ENCODE measurements around the gene QSER1.

Gene QSER1

GRCh38 chr11:32890843-32891656, 1.6 kb upstream of the QSER1 start:
- no peak for DNase-seq (ENCODE audit: low spot score)

DNA sequence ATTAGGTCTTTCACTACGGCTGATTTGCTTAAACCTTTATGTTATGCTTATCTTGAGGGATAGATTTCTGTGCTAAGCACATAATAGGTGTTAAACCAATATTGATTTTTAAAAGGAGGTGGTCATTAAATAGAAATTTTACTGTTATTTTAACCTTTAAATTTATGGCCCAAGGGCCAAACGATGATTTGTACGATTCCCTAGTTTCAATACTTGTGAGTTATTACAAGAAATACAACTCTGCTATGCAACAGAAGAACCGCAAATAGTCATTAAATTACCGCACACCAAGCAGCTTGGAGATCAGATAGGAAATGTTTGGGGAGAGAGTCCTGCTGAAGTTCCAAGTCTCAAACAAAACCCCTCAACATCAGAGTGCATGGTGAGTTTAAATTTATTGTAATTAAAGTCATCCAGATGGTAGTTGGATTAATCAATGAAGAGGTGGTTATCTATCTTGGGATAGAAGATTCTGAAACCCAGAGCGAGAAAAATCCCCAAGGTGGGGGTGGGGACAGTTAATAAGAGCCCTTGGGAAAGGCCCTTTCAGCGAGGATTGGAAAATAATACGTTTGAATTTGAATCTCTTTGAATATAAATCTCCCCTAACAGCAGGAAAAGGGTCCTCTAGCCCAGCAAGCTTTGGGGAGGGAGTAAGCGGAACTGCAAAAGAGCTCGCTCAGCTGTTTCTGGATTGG, 805 bp upstream of the QSER1 start:
- peak; percentile 9 for DNase-seq (ENCODE audit: low spot score)

GRCh38 chr11:32893093-32893342, 407 bp downstream of the QSER1 start:
- DNase-seq (ENCODE audit: low spot score): no peak

DNA sequence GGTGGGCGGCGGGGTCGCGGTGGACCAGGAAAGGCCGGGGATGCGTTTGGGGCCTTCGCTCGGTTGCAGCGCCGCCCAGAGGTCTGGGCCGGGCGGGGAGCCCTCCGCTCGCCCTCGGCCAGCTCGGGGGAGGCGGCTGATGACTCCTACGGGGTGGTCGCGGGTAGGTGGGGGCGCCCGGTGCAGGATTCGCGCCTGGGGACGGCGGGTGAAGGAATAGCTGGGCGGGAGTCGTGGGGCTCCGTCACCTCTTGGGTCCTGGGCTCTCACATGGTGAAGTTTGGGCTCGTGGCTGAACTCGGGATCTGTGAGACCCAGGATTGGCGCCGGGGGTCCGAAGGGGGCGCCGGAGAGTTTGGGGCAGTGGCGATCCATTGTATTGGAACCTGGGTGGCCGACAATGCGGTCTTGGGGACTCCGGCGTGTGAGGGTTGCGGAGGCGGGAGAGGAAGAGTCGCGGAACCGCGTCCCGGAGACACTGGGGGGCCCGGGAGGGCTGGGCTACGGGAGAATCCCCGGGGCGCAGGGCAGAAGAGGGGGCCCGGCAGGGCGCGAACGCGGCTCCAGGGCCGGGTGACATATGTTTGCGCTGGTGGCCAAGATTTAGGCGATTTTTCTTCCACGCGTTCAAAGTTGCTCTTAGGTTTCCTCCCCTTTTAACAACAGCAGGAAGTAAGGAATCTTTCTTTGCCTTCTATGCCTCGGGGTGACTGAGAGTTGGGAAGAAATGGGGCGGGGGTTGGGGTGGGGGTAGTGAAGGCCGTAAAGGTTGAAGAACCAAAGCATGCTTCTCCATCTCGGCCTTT, 935 bp downstream of the QSER1 start:
- DNase-seq (ENCODE audit: low spot score): peak; percentile 52

DNA sequence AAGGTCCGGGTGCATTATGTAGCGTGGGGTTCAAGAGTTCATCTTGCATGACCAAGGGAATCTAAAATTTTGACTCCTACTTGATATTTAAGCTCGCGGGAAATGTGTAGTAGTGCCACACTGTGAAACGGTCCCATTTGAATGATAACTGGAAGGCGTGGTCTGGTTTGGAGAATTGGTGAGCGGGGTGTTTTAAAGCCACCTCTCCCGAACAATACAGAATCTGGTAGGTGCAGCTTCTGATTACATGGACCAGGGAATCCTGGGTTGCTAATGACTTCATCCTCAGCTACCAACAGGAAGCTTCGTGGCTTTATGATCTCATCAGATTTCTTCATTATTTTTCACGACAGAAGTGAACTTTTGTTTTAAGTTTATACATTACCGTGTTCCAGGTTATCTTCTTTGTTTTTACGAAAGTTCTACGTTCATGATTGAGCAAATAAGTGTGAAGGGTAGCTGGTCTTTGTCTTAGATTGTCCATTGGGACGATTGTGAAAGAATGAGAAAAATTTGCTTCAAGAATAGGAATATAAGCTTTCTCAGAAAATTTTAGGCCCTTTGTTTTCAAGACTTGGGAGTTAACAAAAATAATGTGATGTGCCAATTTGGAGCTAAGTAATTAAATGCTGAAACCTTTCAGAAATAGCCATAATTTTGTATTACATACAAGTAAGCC, 1.7 kb downstream of the QSER1 start:
- DNase-seq (ENCODE audit: low spot score): peak; percentile 88

DNA sequence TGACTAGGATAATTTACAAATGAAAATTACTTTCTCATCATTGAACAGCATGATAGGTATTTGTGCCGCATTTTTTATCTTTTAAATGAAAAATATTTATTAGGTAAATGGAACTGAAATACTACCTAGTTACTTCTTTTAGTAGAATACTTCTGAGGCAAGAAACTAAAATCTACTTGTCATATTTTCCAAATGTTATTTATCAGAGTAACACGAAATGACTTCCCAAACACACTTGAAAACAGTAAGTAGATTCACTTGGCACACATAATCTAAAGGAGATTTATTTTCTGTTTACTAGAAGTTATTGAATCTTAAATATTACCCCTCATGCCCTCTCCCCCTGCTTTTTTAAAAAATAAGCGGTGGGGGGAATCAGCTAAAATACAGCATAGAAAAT, 2.3 kb downstream of the QSER1 start:
- no peak for DNase-seq (ENCODE audit: low spot score)

GRCh38 chr11:32895471-32895870, 2.9 kb downstream of the QSER1 start:
- peak; percentile 18 for DNase-seq (ENCODE audit: low spot score)

GRCh38 chr11:32897103-32897502, 4.5 kb downstream of the QSER1 start:
- DNase-seq (ENCODE audit: low spot score): no peak

DNA sequence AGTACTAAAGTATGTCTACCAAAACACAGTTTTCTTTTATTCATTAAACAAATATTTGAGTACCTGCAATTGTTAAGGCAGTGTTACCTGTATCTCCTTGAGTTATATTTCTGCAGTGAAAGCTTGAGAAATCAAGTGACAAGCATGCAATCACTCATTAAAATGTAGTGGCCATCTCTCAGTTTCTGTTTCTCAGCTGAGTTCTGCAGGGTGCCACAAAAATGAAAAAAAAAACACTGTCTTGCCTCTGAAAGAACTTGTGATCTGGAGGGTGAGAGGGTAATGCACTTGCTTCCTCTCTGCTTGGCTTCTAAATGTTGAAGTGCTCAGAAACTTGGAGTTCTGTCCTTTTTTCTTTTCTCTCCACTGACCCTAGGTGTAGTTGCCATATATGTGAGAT, 6.8 kb downstream of the QSER1 start:
- DNase-seq (ENCODE audit: low spot score): no peak

- no peak for DNase-seq (ENCODE audit: low spot score)
Observed at GRCh38 chr11:32902089-32902665, 9.6 kb downstream of the QSER1 start.

DNA sequence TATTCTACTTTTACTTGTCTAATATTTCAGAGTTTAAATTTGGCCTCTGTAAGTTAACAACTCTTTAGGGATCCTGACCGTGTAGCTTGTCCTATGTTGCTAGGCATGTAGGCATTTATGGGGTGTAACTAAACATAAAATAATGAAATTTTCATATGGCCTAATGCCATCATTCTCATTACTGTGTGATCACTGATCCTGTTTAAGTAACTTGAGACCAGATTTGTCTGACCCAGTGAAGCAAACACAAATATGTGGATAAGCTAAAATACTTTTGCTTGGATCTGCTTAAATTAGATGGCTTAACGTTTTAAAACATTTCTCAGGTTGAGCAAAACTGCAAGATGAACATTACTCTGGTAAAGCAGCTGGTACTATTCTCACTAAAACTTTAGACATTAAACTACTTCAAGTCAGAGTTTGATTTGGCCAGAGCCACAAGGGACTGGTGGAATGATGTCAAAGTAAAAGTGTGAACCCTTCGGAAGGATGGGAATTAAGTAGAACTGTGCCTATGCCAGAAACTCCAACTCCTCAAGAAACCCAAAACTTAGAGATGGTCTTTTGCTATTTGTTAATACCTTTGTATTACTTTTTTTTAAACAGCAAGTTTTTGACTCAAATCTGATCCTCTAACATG, 12.5 kb downstream of the QSER1 start:
- DNase-seq (ENCODE audit: low spot score): peak; percentile 6

DNA sequence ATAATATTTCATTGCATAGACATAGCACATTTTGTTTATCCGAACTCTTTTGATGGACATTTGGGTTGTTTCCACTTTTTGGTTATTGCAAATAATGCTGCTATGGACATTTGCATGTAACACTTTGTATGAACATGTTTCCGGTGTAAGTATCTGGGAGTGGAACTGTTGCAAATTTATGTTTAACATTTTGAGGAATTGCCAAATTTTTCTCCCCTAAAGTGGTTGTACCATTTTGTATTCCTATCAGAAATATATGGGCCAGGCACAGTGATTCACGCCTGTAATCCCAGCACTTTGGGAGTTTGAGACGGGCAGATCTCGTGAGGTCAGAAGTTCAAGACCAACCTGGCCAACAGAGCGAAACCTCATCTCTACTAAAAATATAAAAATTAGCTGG, 16.0 kb downstream of the QSER1 start:
- no peak for DNase-seq (ENCODE audit: low spot score)

DNA sequence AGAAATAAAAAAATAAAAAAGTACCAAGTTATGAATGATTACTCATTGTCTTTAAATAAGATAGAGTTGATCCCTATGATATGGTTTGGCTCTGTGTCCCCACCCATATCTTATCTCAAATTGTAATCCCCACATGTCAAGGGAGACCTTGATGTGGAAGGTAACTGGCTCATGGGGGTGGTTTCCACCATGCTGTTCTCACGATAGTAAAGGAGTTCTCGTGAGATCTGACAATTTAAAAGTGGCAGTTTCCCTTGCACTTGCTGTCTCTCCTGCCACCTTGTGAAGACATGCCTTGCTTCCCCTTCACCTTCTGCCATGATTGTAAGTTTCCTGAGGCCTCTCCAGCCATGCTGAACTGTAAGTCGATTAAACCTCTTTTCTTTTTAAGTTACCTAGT, 18.8 kb downstream of the QSER1 start:
- no peak for DNase-seq (ENCODE audit: low spot score)

- no peak for DNase-seq (ENCODE audit: low spot score)
Observed at GRCh38 chr11:32913445-32913844, 20.8 kb downstream of the QSER1 start.

- no peak for DNase-seq (ENCODE audit: low spot score)
Observed at GRCh38 chr11:32916361-32916760, 23.8 kb downstream of the QSER1 start.

DNA sequence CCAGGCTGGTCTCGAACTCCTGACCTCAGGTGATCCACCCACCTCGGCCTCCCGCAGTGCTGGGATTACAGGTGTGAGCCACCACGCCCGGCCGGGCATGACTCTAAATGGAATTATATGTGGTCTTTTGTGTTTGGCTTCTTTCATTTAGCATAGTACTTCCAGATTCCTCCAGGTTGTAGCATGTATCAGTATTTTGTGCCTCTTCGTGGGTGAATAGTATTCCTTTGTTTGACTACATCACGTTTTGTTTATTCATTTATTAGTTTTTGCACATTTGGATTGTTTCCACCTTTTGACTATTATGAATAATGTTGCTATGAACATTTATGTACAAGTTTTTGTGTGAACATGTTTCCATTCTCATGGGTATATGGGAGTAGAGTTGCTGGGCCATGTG, 24.4 kb downstream of the QSER1 start:
- DNase-seq (ENCODE audit: low spot score): no peak

DNA sequence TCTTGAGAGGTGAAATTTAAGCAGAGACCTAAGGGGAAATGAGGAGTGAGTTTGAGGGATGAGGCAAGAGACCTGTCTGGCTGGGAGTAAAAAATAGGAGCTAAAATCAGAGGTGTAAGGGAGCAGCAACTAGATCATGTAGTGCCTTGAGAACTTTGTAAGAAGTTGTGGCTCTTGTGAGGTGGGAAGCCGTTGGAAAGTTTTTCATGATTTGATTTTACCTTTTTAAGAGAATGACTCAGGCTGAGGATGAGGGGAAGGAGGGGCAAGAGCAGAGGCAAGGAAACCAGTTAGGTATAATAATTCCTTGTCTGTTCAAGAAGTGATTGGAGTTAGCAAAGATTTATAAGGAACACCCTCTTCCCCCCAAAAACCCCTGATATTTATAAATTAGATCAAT, 25.8 kb downstream of the QSER1 start:
- peak; percentile 9 for DNase-seq (ENCODE audit: low spot score)

DNA sequence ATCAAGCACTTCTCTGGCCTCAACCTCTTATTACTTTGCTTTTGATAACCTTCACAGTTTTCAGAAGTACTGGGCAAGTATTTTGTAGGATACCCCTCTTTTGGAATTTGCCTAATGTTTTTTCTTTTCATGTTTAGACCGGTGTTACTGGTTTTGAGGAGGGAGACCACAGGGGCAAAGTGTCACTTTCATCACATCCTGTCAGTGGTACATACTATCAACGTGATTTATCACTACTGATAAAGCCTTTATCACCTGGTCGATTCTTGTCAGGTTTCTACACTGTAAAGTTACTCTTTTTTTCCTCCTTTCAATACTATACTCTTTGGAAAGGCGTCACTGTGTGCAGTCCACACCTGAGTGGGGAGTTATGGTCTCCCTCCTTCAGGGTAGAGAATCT, 26.7 kb downstream of the QSER1 start:
- no peak for DNase-seq (ENCODE audit: low spot score)

DNA sequence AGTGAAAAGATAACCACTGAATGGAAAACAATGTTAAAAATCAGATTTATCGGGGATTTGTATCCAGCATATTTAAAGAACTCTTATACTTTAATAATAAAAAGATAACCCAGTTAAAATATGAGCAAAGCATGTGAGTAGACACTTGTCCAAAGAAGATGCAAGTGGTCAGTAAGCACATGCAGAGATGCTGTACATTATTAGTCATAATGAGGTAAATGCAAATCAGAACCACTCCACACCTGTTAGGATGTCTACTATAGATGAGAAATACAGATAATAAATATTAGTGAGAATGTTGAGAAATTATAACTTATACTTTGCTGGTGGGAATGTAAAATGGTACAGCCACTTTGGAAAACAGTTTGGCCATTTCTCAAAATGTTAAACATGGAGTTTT, 28.0 kb downstream of the QSER1 start:
- no peak for DNase-seq (ENCODE audit: low spot score)

GRCh38 chr11:32921204-32921603, 28.6 kb downstream of the QSER1 start:
- DNase-seq (ENCODE audit: low spot score): no peak

DNA sequence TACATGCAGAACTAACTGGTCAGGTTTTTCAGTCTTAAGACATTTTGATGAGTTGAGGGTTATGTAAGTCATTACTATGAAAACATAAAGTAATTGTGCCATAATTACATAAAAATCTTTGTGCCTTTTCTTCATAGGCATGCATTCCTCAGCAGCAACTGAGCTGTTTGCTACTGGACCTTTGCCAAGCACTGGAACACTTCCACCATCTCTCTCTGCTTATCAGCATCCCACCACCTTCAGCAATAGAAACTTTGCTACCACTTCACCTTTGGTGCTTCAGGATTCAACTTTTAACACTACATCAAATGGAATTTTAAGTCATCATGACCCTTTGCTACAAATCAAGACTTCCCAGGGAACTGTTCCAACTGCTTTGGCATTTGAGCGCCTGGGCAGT, 39.0 kb downstream of the QSER1 start:
- no peak for DNase-seq (ENCODE audit: low spot score)

- peak; percentile 4 for DNase-seq (ENCODE audit: low spot score)
Observed at GRCh38 chr11:32932196-32932595, 39.6 kb downstream of the QSER1 start.

Data from kidney tubule cell (primary cell).